Medulla oblongata (tissue), 1 donor: ENCODE data around the gene STPG4.

Experiments used
- DNase-seq: peaks from one replicate; pipeline ENCODE4 v3.0.0-alpha.2; 2015; ENCODE audit errors: extremely low spot score

The STPG4 gene

DNA sequence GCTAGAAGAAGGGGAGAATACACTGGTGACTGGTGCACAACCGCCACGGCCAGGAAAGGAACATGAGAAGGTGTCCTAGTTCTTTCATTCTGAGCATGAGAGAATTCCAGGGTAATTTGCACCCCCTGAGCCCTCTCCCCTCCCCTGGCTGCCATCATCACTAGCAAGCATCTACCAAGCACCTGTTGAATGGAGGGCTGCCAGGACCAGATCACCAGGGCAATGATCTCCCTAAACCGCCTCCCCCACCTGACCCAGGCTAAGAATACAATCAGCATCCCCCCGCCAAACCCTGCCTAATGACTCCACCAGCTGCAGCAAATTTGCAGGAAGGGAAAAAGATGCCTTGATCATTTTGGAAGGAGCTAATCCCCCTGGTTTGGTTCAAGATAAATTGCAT lies 100.2 kb downstream of the STPG4 start:
- DNase-seq = no peak

DNA sequence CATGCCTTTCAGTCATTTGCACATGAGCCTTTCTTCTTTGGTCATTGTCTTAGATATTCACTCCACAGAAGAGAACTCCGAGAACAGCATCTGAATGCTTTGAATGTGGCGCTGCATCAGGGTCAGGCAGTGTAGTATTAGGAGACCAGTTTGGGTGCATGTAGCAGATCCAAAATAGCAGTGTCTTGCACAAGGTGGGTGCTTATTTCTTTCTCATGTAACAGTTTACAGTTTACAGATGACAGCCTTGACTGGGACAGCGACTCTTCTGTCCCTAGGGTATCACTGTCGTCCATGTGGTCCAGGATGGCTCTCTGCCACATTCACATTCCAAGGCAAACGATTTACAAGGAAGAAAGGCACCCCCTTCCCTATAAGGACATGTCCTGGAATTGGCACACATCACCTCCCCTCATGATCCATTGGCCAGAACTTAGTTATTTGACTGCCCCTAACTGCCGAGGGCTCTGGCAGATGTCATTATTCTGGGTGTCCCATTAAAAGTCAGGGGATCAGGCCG lies 101.0 kb downstream of the STPG4 start:
- DNase-seq = no peak

DNA sequence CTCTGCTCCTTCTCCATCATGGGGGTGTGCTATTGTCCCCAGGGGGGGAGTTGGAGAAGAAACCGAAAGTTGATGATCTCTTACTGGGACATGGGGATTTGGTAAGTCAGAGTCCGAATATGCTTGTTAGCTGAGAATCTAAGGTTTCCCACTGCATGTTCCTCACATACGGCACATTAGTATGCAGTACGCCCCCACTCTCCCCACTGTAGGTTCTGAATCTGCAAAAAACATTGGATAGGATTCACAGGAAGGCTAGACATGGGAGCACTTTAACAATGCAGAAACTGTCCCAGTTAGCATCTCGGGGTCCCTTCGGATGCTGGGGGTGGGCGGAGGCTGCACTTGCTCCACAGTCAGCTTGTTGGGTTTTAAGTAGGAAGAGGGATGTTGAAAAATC lies 102.3 kb downstream of the STPG4 start:
- DNase-seq = no peak

DNA sequence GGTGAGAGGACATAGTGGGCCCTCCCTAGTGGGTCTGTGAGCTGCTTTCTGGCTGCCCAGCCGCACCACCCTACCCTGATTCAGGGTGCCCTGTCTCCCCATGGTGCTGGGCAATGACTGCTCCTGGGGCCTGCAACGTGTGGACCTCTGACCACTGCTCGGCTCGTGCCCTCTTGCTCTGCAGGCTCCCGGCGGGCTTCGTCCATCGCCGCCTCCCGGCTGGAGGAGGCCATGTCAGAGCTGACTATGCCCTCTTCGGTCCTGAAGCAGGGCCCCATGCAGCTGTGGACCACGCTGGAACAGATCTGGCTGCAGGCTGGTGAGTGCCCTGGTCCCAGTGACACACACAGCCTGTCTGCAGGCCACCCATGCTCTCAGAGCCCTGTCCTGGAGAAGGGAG lies 103.5 kb downstream of the STPG4 start:
- no peak for DNase-seq

DNA sequence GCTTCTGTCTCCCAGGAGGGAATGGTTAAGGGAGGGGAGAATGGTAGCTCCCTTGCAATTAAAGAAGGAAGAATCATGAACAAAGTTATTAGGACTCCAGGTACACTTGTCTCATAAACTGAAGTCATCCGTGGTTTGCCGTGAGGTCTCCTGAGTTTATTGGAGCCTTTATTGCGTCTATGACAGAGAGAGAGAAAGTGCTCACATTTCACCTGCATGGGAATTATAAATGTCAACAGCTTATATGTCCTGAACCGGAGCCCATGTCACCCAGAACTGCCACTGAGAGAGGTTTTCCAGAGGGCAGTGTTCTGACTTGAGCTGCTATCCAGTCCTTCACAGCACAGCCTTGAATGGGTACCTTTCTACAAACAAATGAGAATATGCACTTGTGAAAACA lies 104.3 kb downstream of the STPG4 start:
- DNase-seq = no peak

DNA sequence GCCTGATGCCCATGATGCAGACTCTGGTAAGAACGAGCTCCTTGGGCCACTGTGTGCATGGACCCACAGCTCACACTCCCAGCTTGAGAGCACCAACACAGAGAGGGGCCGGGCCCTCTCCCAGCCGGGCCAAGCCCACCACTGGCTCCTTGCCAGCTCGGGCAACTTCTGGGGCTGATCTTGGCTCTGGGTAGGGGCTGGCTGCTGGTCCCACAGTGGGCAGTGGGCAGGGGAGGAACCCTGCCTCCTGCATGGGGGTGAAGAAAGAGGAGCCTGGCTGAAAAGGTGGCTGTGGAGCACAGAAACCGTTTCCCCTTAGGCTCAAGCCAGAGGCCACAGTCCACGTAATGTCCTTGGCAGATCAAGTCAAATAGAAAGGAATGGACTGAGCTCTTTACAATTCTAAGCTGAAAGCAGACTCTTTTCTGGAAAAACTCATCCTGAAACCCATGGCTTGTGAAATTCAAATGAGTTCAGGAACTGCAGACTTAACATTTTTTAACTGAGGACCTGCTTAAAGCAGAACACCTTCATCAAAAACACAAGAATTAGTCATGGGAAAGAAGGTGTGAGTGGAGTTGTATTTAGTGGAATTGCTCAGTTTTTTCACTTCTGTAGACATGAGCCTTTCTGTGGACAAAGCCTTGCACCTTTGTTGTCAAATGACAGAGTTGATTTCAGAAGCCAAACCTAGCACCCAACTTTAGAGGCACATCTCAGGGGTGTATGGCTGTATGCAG lies 104.9 kb downstream of the STPG4 start:
- no peak for DNase-seq

DNA sequence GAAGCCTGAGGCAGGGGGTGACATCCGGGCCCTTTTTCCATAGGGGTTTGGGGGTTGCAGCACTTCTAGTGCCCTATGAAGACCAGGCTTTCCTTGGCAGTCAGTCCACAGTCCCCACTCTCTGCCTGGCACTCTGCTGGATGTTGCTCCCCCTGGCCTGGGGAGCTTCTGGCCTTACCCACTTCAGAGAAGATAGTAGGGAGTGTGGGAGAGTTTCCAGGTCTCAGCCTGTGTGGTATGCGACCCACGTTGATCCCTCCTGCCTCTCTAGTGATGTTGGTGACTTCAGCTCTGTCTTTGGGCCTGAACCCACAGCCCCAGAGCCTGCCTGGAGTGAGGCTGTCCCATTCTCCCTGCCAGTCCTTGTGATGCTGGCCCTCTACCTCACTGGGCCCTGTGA lies 105.6 kb downstream of the STPG4 start:
- DNase-seq = no peak

DNA sequence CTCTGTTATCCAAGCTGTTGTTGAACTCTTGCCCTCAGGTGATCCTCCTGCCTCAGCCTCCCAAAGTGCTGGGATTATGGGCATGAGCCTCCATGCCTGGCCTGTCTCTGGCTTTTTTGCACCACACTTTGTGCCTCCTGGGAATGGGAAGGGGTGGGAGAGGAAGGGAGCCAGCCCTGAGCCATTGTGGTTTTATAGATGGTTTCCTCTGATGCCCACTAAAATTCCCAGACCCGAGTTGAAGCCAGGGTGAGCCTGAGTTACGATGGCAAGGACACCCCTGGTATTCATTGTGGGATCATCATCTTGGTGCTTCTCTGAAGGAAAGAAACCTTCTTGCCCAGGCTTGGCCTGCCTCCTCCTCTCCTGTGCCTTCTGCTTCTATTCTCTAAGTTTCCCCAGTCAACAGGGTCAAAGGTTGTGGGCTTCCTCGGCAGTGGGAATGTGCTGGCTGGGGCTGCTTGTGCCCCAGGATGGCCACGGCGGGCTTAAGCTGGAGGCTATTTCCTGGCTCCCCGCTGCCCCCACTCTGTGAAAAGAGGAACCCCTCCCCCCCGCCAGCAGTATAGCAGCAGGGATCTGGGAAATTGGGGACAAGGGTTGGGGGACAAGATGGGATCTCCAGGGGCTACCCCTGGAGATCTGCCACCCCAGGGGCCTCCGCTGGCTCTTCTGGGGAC lies 106.2 kb downstream of the STPG4 start:
- no peak for DNase-seq

DNA sequence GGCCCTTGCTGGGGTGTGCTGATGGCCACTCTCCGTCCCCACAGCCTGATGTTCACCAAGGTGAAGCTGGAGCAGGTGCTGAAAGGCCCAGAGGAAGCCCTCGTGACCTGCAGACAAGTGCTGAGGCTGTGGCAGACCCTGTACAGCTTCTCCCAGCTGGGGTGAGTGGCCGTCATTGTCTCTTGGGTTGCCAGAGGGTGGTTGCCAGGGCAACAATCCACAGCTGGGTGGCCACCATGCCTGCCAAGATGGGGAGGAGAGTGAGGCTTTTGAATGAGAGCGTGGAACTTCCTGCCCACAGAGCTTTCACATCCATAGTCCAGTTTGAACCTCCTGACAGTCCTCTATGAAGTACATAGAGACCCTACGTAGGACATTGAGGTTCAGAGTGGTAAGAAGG lies 108.8 kb downstream of the STPG4 start:
- peak; percentile 95 for DNase-seq

DNA sequence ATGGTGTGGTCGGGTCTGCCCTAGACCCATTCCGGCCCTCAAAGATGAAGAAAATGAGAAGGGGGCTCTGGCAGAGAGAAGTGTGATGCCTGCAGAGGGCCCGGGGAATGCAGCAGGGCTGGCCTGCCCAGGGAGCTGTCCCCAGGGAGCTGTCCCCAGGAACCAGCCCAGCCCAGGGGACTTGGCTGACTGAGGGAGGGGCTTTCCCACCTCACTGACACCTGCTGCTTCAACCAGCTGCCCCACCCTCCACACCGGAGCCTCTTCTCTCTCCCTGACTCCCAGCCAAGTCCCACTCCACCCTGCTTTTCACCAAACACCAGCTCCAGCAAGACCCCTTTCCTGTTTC lies 111.2 kb downstream of the STPG4 start:
- DNase-seq = no peak

DNA sequence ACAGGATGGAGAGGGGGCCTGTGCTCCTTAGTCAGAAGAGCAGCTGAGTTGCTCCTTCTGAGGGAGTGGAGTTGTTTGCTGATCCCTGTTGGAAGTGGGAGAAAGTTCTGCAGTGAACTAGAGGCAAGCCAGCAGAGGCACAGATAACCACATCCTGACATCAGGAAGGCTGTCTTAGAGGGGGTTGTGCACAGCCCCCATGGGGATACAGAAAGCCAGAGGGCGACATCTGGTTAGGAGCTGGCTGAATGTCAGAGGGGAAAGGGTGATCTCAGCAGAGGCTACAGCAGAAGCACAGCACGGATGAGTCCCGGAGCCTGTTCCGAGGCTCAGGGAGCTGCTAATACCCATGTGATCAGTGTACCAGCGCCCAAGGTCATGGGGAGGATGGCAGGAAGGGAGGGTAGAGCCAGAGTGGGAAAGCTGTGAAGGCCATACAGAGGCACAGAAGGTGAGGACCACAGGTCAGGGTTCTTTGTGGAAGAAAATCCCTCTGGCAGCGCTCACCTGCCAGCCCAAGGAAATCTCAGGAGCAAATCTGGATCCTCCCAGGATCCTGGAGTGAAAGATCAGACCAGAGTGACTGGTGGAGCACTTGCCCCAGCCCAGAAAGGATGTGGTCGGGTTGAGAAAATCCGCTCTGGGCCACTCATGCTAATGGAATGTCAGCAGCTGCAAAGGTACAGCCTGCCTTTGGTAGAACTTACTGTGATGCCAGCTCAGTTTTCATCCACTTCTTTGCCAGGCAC lies 111.8 kb downstream of the STPG4 start:
- DNase-seq = no peak

DNA sequence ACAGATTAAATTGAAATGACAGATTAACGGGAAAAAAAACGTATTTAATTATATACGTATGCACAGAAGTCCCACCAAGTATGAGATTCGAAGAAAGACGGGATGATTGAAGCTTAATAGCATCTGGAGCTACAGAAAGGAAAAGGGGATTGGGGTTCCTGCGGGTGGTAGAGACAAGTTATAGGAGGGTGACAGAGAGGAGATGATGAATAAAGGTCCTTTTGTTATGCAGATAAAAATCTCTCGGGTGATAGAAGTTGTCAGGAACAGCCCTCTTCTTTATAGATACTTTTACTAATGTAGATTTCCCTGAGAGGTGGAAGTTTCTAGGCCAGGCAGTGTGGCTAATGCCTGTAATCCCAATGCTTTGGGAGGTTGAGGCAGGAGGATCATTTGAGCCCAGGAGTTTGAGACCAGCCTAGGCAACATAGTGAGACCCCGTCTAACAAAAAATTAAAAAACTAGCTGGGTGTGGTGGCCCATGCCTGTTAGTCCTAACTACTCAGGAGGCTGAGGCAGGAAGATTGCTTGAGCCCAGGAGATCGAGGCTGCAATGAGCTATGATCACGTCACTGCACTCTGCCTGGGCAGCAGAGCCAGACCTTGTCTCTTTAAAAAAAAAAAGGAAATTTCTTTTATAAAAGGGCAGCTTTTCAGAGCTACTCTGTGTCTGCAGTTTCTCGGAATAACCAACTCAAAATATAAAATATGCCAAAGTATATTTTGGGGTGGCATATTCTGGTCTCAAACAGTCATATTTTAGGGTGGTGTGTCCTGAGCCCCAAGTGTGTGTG lies 113.0 kb downstream of the STPG4 start:
- DNase-seq = no peak

DNA sequence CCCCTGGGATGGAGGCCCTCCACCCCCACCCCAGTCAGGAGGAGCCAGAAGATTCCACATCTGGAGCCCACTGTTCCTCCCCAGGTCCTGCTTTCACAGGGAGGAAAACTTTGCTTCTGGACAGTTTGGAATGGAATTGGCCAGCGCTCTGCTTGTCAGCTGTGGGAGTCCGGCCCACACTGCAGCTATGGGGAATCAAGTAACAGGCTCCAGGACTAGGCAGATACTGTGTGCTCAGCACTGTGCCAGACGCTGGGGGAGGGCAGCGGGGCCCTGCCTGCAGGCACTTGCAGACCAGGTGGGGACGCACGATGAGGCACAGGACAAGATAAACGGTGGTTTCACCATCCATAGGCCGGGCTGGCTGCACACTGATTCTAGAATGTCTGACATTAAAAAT lies 114.0 kb downstream of the STPG4 start:
- DNase-seq = no peak

DNA sequence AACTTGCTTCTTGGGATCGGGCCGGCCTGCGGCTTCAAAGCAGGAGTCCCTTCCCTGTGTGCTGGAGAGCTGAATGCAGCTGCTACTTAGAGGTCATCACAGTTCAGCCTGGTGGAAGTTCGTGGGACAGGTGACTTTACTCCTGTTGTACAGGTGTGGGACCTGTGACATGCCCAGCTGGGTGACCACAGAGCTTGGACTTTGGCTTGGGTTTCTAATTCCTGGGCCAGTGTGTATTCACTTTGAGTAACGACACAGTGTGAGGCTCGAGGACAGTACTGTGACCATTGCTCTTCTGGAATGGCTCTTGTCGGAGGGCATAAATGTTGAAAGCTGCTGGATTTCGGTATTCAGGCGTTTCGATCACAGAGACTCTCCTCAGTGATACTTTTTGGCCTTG lies 114.5 kb downstream of the STPG4 start:
- DNase-seq = no peak

DNA sequence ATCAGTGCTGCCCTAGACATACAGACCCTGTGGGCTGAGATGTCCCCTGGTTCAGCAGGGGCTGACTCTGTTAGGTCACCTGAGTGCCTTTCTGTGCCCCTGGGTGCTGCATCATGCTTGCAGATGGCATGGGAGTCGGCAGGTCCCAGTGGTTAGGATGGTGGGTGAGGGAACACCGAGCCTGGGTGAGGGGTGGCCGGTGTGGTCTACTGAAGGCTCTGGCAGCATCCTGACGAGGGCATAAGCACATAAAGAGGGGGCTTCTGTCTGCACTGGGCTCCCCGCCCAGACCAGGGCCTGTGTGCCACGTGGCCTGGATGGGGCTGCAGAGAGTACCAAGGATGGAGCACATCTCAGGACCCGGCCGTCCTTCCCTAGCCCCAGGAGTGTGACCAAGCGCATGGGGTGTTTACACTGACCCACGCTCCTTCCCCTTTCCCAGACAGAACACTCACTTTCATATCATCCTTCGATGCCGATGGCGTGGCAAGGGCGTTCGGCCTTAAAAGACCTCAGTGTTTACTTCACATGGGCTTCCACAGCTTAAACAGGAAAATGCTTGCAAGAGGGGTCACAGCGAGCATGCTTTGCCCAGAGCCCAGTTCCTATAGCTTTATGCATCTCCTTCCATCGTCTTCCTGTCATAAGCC lies 115.1 kb downstream of the STPG4 start:
- DNase-seq = peak; percentile 71

DNA sequence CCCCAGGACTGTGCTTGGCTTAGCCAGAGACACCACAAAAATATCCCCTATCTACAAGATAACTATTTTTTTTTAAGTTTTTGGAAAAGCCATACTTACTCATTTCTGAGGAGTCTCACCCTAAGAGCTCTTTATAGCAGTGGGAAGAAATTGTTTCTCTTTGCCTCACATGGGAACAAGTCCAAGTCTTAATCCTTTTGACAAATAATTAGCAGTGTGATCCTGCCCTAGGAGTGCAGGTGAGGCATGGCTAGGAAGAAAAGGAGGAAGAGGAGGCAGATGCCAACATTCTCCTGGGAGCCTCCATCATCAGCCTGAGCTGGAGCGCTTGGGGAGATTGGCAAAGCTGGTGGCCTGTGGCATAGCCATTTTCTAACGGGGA lies 115.6 kb downstream of the STPG4 start:
- no peak for DNase-seq

DNA sequence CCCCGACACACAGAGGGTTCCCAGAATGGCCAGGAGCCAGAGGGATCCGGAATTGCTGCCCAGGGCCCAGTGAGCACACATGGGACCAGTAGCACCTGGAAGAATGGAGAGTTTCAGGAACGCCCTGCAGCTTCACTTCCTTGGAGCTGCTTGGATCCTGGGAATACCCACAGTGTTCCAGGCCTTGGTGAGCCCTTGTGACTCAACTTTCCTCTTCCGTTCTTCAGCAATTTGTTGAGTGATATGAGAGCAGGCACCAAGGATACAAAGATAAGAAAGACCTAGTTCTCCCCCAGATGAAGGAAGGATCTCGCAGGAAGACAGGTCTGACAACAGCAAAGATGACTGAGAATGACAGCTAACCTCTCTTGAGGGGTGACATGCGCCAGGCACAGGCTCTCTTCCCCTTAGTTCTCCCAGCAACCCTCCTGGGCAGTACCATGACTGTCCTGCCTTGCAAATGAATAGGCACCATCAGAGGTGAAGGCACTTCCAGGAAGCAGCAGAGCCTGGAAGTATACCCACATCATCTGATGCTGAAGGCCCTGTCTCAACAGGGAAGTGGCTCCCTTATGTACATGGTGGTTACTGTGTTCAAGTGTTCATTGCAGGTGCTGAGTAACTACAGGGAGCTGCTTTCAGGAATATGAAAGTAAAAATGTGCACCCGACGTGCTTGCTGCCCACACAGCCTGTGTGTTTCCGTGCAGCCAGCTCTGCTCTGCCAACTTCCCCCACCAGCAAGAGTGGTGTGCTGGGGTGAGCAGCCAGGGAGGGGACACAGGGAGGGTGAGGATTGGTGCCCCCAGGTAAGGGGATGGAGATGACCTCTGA lies 116.2 kb downstream of the STPG4 start:
- no peak for DNase-seq

DNA sequence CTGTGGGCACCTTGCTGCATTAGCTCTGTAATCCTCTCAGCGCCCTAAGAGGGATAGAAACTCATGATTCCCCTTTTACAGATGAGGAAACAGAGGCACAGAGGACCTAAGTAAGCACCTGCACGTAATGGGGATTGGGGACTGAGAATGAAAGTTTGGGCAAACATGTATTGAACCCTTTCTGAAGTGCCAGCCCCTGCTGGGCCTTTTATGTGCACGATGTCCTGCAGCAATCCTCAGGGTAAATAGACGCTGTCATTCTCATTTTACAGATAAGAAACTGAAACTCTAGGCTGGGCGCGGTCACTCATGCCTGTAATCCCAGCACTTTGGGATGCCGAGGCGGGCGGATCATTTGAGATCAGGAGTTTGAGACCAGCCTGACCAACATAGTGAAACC lies 117.4 kb downstream of the STPG4 start:
- no peak for DNase-seq
